Retinal pigment epithelial cell (primary cell): ENCODE results near the gene ZNF592.
A peak's percentile ranks its signal among the peaks of the same experiment; 100 is the strongest.

ENCODE experiments used
- DNase-seq: peaks from one replicate; pipeline ENCODE4 v3.0.0-alpha.2; 2010; ENCODE audit warnings: low read depth
- H3K4me3 ChIP-seq: 2 replicates; pipeline ENCODE4 v1.5.1; 2011; ENCODE audit warnings: mild to moderate bottlenecking, low read length, control low read depth, moderate library complexity
- CTCF ChIP-seq: conservative IDR thresholded peaks from 2 replicates; pipeline ENCODE4 v1.5.1; 2011; ENCODE audit warnings: low read depth, low read length, control low read depth, inconsistent platforms

The ZNF592 gene

DNA sequence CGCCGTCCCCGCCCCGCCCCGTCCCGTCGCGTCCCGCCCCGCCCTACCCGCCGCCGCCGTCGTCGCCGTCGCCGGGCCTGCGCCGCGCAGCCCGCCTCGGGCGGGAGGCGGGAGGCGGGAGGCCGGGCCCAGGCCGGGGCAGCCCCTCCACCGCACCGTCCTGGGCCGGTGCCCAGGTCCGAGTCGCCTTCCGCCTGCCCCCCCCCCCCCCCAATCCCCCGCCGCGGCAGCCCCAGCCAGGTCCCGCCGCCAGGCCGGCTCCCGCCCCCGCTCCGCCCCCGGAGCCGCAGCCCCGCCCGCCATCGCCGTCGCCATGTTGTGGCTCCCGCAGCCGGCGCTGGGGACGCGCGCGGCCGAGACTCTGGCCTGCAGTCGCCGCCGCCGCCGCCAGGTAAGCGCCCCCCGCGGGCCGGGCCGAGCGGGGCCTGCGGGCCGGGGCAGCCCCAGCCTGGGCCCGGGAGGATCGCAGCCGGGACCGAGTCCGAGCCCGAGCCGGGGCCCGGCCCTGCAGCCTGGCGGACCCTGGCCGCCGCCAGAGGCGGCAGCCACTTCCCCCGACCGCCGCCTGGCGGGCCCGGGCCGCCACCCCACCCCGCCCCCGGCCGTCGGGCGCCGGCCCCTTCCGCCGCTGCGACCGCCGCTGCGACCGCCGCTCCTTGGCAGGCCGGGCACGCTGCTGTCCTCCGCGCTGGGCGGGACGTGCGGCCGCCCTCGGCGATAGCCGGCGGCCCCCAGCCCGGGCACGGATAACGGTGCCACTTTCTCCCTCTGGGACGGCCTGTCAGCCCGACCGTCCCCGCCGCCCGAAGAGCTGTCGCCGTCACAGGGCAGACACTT is at the start of gene ZNF592:
TSS of gene ZNF592 (plus strand) at position 319 of the 837 bp plus-strand sequence. CDS start 34,084 bp downstream, outside the sequence.
- DNase-seq = no peak
- TF ChIP-seq CTCF = no peak
- H3K4me3 ChIP-seq = peak within 1 kb of the TSS; percentile 90

DNA sequence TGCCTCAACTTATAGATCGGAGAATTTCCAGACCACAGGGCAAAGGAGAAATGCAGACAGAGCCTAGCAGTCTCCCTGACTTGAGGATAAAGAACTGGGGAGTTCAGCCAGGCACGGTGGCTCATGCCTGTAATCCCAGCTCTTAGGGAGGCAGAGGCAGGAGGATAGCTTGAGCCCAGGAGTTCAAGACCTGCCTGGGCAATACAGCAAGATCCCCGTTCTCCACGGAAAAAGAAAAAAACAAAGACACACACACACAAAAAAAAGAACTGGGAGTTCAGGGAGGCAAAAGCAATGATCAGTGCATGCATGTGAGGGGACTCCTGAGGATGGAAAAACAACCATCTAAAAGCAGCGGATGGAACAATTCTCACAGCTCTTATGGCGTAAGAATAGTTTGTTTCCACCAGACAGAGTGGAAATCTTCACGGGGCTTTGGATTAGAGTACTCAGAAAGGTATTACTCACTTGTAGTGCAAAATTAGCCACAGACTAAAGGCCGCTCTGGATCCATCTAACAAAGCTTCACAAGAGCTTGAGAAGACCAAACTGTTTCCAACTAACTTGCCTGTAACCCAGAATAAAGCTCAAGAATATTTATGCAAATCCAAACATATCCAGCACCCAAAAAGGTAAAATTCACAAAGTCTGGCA is 48.7 kb upstream of the ZNF592 start:
- no peak overlapping the region for H3K4me3 ChIP-seq
- no peak for TF ChIP-seq CTCF
- no peak for DNase-seq

GRCh38 chr15:84702961-84703482 is 45.4 kb upstream of the ZNF592 start:
- no peak overlapping the region for H3K4me3 ChIP-seq
- TF ChIP-seq CTCF = no peak
- DNase-seq = no peak

DNA sequence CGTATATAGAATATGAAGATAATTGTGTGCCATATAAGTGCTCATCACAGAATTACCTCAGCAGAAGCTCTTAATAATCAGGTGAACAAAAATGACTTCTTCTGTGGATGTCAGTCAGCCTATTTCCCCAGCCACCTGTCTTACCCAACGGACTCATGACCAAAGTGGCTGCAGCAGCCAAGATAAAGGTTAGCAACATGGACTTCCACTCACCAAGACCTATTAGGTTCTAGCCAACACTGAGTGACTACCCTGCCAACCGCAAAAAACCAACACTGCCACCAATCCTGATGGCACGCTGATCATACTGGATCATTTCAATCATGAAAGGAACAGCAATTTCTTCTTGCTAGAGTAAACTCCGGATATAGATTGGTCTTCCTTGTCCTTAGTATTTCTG is 44.6 kb upstream of the ZNF592 start:
- TF ChIP-seq CTCF = no peak
- DNase-seq = no peak
- no peak overlapping the region for H3K4me3 ChIP-seq

- no peak for TF ChIP-seq CTCF
- peak overlapping the region; percentile 93 for H3K4me3 ChIP-seq
- no peak for DNase-seq
Measured at GRCh38 chr15:84714372-84714771, 34.0 kb upstream of the ZNF592 start.

- H3K4me3 ChIP-seq = peak overlapping the region; percentile 93
- TF ChIP-seq CTCF = no peak
- no peak for DNase-seq
Measured at GRCh38 chr15:84714821-84715220, 33.6 kb upstream of the ZNF592 start.
